Measurements from ENCODE around the gene EPS8L1. TPM values are rescaled to one million over a fixed set of nuclear protein-coding genes. Genes with fewer than 3 reads are reported as not detected.

EPS8L1 gene
- polyA plus RNA-seq, 1 donor (not counting 4 experiments of a cell fraction or from before 2014, with no cell fraction given) = 26.0 TPM

DNA sequence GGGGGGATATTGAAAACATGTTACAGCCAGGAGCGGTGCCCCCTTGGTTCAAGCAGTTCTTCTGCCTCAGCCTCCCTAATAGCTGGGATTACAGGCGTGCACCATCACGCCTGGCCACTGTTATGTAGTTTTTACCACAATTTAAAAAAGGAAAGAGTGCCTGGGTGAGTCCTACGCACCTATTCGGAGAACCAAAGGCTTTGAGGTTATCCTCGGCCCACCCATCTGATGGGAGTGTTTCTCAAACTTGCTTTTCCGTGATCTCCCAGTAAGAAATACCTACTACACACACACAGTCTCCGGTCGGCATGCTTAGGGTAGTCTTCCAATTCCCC lies 33.4 kb upstream of the EPS8L1 start:
- Histone ChIP-seq H3K27ac (ENCODE audit: control insufficient read depth, insufficient read depth, low read length) (no peak overlapping the region), H3K4me3 (ENCODE audit: control insufficient read depth in 2 of 3, extremely low read depth in 1 of 3, insufficient read depth in 2 of 3, low read depth in 1 of 3, low read length in 3 of 3) (no peak overlapping the region), H3K9ac (ENCODE audit: control insufficient read depth, extremely low read depth, insufficient read depth, low read length) (no peak overlapping the region), H3K9me1 (ENCODE audit: control insufficient read depth, extremely low read depth, insufficient read depth, low read length) (no peaks in the 10 kb centered on the region), H3K79me2 (ENCODE audit: control insufficient read depth, insufficient read depth, low read length) (no peaks in the 10 kb centered on the region), H3K4me2 (ENCODE audit: control insufficient read depth, extremely low read depth, insufficient read depth, low read depth, low read length) (no peak overlapping the region), H3K9me3 (ENCODE audit: control insufficient read depth, low read depth, low read length) (no peaks in the 10 kb centered on the region), H3K27me3 (ENCODE audit: control insufficient read depth, extremely low read depth, insufficient read depth, low read length) (no peaks in the 10 kb centered on the region), H3K4me1 (ENCODE audit: control insufficient read depth, extremely low read depth, insufficient read depth, low read length) (no peaks in the 10 kb centered on the region), H4K20me1 (ENCODE audit: control insufficient read depth, extremely low read depth, insufficient read depth, low read length) (no peaks in the 10 kb centered on the region), H3K36me3 (ENCODE audit: control insufficient read depth in 2 of 2, extremely low read depth in 1 of 2, insufficient read depth in 2 of 2, low read length in 2 of 2) (peaks cover 7 to 14% of the 10 kb centered on the region in 2 experiments), H2AFZ (ENCODE audit: control insufficient read depth, low read length) (no peak overlapping the region)
- TF ChIP-seq, protein P1, sequence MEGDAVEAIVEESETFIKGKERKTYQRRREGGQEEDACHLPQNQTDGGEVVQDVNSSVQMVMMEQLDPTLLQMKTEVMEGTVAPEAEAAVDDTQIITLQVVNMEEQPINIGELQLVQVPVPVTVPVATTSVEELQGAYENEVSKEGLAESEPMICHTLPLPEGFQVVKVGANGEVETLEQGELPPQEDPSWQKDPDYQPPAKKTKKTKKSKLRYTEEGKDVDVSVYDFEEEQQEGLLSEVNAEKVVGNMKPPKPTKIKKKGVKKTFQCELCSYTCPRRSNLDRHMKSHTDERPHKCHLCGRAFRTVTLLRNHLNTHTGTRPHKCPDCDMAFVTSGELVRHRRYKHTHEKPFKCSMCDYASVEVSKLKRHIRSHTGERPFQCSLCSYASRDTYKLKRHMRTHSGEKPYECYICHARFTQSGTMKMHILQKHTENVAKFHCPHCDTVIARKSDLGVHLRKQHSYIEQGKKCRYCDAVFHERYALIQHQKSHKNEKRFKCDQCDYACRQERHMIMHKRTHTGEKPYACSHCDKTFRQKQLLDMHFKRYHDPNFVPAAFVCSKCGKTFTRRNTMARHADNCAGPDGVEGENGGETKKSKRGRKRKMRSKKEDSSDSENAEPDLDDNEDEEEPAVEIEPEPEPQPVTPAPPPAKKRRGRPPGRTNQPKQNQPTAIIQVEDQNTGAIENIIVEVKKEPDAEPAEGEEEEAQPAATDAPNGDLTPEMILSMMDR (optimal IDR thresholded peaks at IDR 0.05 in 1 of 3, IDR thresholded peaks at IDR 0.05 in 1 of 3, conservative IDR thresholded peaks at IDR 0.05 in 1 of 3; ENCODE audit: extremely low read depth in 1 of 3, insufficient read depth in 2 of 3, low read length in 3 of 3) = no peak
- TF ChIP-seq EZH2 (IDR thresholded peaks at IDR 0.05; ENCODE audit: low read length) = no peak
- dilution Hi-C loops (cut with MboI; ENCODE audit: extremely low pct_ligation_motif_present, low sequenced_read_pairs) = no loop called here
- FAIRE-seq (no peak), DNase-seq (ENCODE audit: low read depth, low spot score) (no peak)

- Histone ChIP-seq H3K4me3 (ENCODE audit: control insufficient read depth in 2 of 3, extremely low read depth in 1 of 3, insufficient read depth in 2 of 3, low read depth in 1 of 3, low read length in 3 of 3) (no peak overlapping the region), H3K79me2 (ENCODE audit: control insufficient read depth, insufficient read depth, low read length) (no peaks in the 10 kb centered on the region), H2AFZ (ENCODE audit: control insufficient read depth, low read length) (no peak overlapping the region), H3K36me3 (ENCODE audit: control insufficient read depth in 2 of 2, extremely low read depth in 1 of 2, insufficient read depth in 2 of 2, low read length in 2 of 2) (peaks cover 11 to 15% of the 10 kb centered on the region in 2 experiments), H4K20me1 (ENCODE audit: control insufficient read depth, extremely low read depth, insufficient read depth, low read length) (no peaks in the 10 kb centered on the region), H3K9me3 (ENCODE audit: control insufficient read depth, low read depth, low read length) (no peaks in the 10 kb centered on the region), H3K4me1 (ENCODE audit: control insufficient read depth, extremely low read depth, insufficient read depth, low read length) (no peaks in the 10 kb centered on the region), H3K9ac (ENCODE audit: control insufficient read depth, extremely low read depth, insufficient read depth, low read length) (no peak overlapping the region), H3K9me1 (ENCODE audit: control insufficient read depth, extremely low read depth, insufficient read depth, low read length) (no peaks in the 10 kb centered on the region), H3K27me3 (ENCODE audit: control insufficient read depth, extremely low read depth, insufficient read depth, low read length) (no peaks in the 10 kb centered on the region), H3K27ac (ENCODE audit: control insufficient read depth, insufficient read depth, low read length) (no peak overlapping the region), H3K4me2 (ENCODE audit: control insufficient read depth, extremely low read depth, insufficient read depth, low read depth, low read length) (no peak overlapping the region)
- FAIRE-seq = no peak
- dilution Hi-C loops (cut with MboI; ENCODE audit: extremely low pct_ligation_motif_present, low sequenced_read_pairs) = no loop called here
- TF ChIP-seq EZH2 (IDR thresholded peaks at IDR 0.05; ENCODE audit: low read length) = no peak
- TF ChIP-seq, protein P1 (optimal IDR thresholded peaks at IDR 0.05 in 1 of 3, IDR thresholded peaks at IDR 0.05 in 1 of 3, conservative IDR thresholded peaks at IDR 0.05 in 1 of 3; ENCODE audit: extremely low read depth in 1 of 3, insufficient read depth in 2 of 3, low read length in 3 of 3) = no peak
- no peak for DNase-seq (ENCODE audit: low read depth, low spot score)
Measured at GRCh38 chr19:55042688-55043087, 33.0 kb upstream of the EPS8L1 start.

All from keratinocyte (primary cell).